KBM-7 (cell line): Measurements from ENCODE around the gene RLBP1.

Experiments
- DNase-seq: peaks from one replicate; pipeline ENCODE4 v3.0.0-alpha.2; 2015
- in situ Hi-C: fragments of 300-500 bp; cut with MboI; formaldehyde crosslinking; loops from 2 replicates; pipeline ENCODE4 v1.14.3; 2020; ENCODE audit warnings: low sequenced_read_pairs, low pct_unique_long_range_greater_than_20kb, mixed read lengths

RLBP1 gene

GRCh38 chr15:89164712-89165211 lies 56.6 kb downstream of the RLBP1 start:
- in situ Hi-C loops = loop anchor here (10.0 kb wide), 1 partner anchor 260 kb away; no protein-coding TSS in a partner anchor
- DNase-seq = no peak

GRCh38 chr15:89163271-89164055 lies 57.9 kb downstream of the RLBP1 start:
- in situ Hi-C loops = loop anchor here (10.0 kb wide), 1 partner anchor 259 kb away; no protein-coding TSS in a partner anchor
- DNase-seq = no peak

DNA sequence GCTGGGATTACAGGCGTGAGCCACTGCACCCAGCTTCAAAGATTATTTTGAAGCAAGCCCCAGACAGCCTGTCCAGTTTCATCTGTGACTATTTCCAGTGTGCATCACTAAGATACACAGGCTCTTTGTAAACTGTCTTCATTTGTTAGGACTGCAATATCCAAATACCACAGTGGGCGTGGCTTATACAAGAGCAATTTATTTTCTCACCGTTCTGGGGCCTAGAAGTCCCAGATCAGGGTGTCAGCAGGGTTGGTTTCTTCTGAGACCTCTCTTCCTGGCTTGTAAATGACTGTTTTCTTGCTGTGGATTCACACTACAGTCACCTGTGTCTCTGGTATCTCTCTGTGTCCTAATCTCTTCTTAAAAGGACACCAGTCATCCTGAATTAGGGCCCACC lies 59.7 kb downstream of the RLBP1 start:
- in situ Hi-C loops = loop anchor here (10.0 kb wide), 1 partner anchor 257 kb away; no protein-coding TSS in a partner anchor
- no peak for DNase-seq
